Medulla oblongata (tissue), 1 donor: Measurements from ENCODE around the gene TEX29.

Experiments used
- DNase-seq: peaks from one replicate; pipeline ENCODE4 v3.0.0-alpha.2; 2015; ENCODE audit errors: extremely low spot score

TEX29 gene

GRCh38 chr13:111322001-111322915 lies 1.8 kb downstream of the TEX29 start:
- DNase-seq, result no peak

- no peak for DNase-seq
Observed at GRCh38 chr13:111322916-111323331, 2.5 kb downstream of the TEX29 start.

GRCh38 chr13:111323549-111323948 lies 3.1 kb downstream of the TEX29 start:
- no peak for DNase-seq

GRCh38 chr13:111323950-111324651 lies 3.7 kb downstream of the TEX29 start:
- no peak for DNase-seq

- no peak for DNase-seq
Observed at GRCh38 chr13:111324736-111325135, 4.3 kb downstream of the TEX29 start.

- DNase-seq, result no peak
Observed at GRCh38 chr13:111325146-111325890, 4.9 kb downstream of the TEX29 start.

GRCh38 chr13:111325941-111326620 lies 5.6 kb downstream of the TEX29 start:
- no peak for DNase-seq

- no peak for DNase-seq
Observed at GRCh38 chr13:111326621-111326965, 6.2 kb downstream of the TEX29 start.

- DNase-seq, result no peak
Observed at GRCh38 chr13:111326981-111327642, 6.7 kb downstream of the TEX29 start.

- DNase-seq, result no peak
Observed at GRCh38 chr13:111327730-111328573, 7.5 kb downstream of the TEX29 start.

- DNase-seq, result no peak
Observed at GRCh38 chr13:111328574-111329410, 8.3 kb downstream of the TEX29 start.

- DNase-seq, result no peak
Observed at GRCh38 chr13:111329641-111330040, 9.2 kb downstream of the TEX29 start.

GRCh38 chr13:111330066-111330610 lies 9.7 kb downstream of the TEX29 start:
- DNase-seq, result no peak

GRCh38 chr13:111335298-111335697 lies 14.9 kb downstream of the TEX29 start:
- no peak for DNase-seq

GRCh38 chr13:111336666-111337065 lies 16.2 kb downstream of the TEX29 start:
- DNase-seq, result no peak

GRCh38 chr13:111337206-111337605 lies 16.8 kb downstream of the TEX29 start:
- no peak for DNase-seq

- no peak for DNase-seq
Observed at GRCh38 chr13:111337741-111338140, 17.3 kb downstream of the TEX29 start.

- no peak for DNase-seq
Observed at GRCh38 chr13:111338841-111339240, 18.4 kb downstream of the TEX29 start.
